HepG2 (cell line): Measurements from ENCODE around the gene KCTD16.

Source experiments
- ELF1 ChIP-seq: sonication (generic); formaldehyde crosslinking; IDR thresholded peaks from 2 replicates; pipeline ENCODE4 v1.4.0; 2020; ENCODE audit warnings: missing genetic modification reagents
- IRF2 ChIP-seq: IDR thresholded peaks from 2 replicates; pipeline ENCODE4 v1.6.1; 2018; ENCODE audit warnings: missing genetic modification reagents, missing compliant biosample characterization
- MLX ChIP-seq: IDR thresholded peaks from 2 replicates; pipeline ENCODE4 v1.6.1; 2016
- TAF15 ChIP-seq: fragments of 200-400 bp; formaldehyde crosslinking; IDR thresholded peaks from one replicate; pipeline ENCODE4 v1.6.1; 2018; ENCODE audit warnings: mild to moderate bottlenecking, low read depth, low read length; ENCODE audit not compliant: poor library complexity, severe bottlenecking

DNA sequence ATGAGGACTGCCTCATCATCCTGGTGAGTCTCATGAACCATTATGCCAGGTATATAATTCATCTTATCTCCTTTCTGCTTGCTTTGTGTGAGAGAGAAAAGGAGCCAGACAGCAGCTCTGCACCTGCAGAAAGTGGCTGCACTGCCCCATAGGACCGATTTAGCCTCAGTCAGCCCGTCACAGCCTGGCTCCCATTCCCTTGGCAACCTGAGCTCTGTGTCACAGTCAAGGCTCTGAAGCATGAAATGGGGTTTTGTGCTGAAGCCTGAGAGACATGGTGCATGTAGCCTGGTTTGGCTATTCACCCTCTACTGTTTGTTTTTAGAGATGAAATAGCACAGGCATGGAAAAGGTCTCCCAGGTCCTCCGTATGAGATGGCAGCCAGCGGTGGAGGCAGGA, 198.3 kb downstream of the KCTD16 start:
- TF ChIP-seq TAF15 (no peak), IRF2 (CRISPR knock-in tag) (no peak), MLX (CRISPR knock-in tag) (no peak), ELF1 (CRISPR knock-in tag) (no peak)
